ENCODE results near the gene U2AF1L4. TPM values are rescaled to one million over a fixed set of nuclear protein-coding genes. Genes with fewer than 3 reads are reported as not detected.

U2AF1L4 gene
- total and polyA plus RNA-seq, 2 donors (not counting 3 experiments of a cell fraction or from before 2014, with no cell fraction given): 5.6 to 13.5 TPM

- Histone ChIP-seq H3K27me3 (ENCODE audit: control insufficient read depth in 2 of 2, insufficient read depth in 2 of 2, low read length in 2 of 2) (no peaks in the 10 kb centered on the region), H3K79me2 (ENCODE audit: control insufficient read depth, insufficient read depth, low read length) (peaks cover 9% of the 10 kb centered on the region), H3K9ac (replicated peaks; ENCODE audit: extremely low read depth, insufficient read depth, low read length) (no peak overlapping the region), H3K9me1 (replicated peaks; ENCODE audit: control insufficient read depth, extremely low read depth, insufficient read depth, low read length) (no peaks in the 10 kb centered on the region), H2AFZ (ENCODE audit: low read depth, low read length) (no peak overlapping the region), H3K27ac (ENCODE audit: insufficient read depth, low read depth, low read length) (no peak overlapping the region), H3K4me1 (ENCODE audit: control insufficient read depth, extremely low read depth, insufficient read depth, low read length) (peaks cover 13% of the 10 kb centered on the region), H3K36me3 (ENCODE audit: control insufficient read depth in 2 of 2, extremely low read depth in 1 of 2, insufficient read depth in 2 of 2, low read length in 2 of 2) (no peaks in the 10 kb centered on the region), H3K4me2 (ENCODE audit: insufficient read depth, low read length) (no peak overlapping the region), H3K4me3 (replicated peaks in 1 of 3; ENCODE audit: insufficient read depth in 1 of 3, low read depth in 1 of 3, low read length in 3 of 3) (no peak overlapping the region), H4K20me1 (replicated peaks; ENCODE audit: control insufficient read depth, extremely low read depth, insufficient read depth, low read length) (no peaks in the 10 kb centered on the region), H3K9me3 (replicated peaks; ENCODE audit: control insufficient read depth, insufficient read depth, low read length) (no peaks in the 10 kb centered on the region)
- CTCF ChIA-PET: interaction anchor here (1.6 to 2.2 kb wide), 2 partner anchors 16 to 19 kb away, joined by 4 to 11 read pairs; no protein-coding TSS in a partner anchor
- intact Hi-C loops (cut with micrococcal nuclease) (no loop called here), dilution Hi-C loops (cut with MboI; ENCODE audit: extremely low pct_ligation_motif_present, low sequenced_read_pairs) (no loop called here)
- POLR2A ChIA-PET: no interaction called here
- no TSS peak for BruUV-seq (replicated peaks)
- TF ChIP-seq JUN (IDR thresholded peaks at IDR 0.05; ENCODE audit: borderline replicate concordance, insufficient read depth, insufficient read length, low read depth) (no peak), CTCF (IDR thresholded peaks at IDR 0.05; ENCODE audit: extremely low read depth in 1 of 2, insufficient read depth in 1 of 2, low read depth in 1 of 2, low read length in 2 of 2) (no peak), MAX (IDR thresholded peaks at IDR 0.05; ENCODE audit: insufficient read depth, insufficient read length) (no peak), MYC (IDR thresholded peaks at IDR 0.05; ENCODE audit: low read depth, low read length) (no peak), FOS (IDR thresholded peaks at IDR 0.05; ENCODE audit: borderline replicate concordance, insufficient read depth, low read length) (no peak), POLR2A (IDR thresholded peaks at IDR 0.05; ENCODE audit: low read depth, low read length) (no peak), EZH2 (IDR thresholded peaks at IDR 0.05; ENCODE audit: borderline replicate concordance, low read depth, low read length, severe bottlenecking) (no peak), POLR2AphosphoS5 (IDR thresholded peaks at IDR 0.05; ENCODE audit: insufficient read depth, low read depth, low read length) (no peak), GATA2 (IDR thresholded peaks at IDR 0.05; ENCODE audit: insufficient read depth, insufficient read length, low read depth, low read length) (no peak)
- DNase-seq (ENCODE audit: low read depth, low spot score): no peak
- no peak for FAIRE-seq
Measured at GRCh38 chr19:35713904-35714495, 31.2 kb downstream of the U2AF1L4 start.
